Stimulated activated CD4-positive, alpha-beta T cell treated with anti-CD3 and anti-CD28 coated beads, Interleukin-12 subunit alpha, Interleukin-12 subunit beta, amount 100 ng/mL, for 4 hours (primary cell): ENCODE data around the gene NLGN2.

Source experiments
- DNase-seq: peaks from one replicate; pipeline ENCODE4 v3.0.0-alpha.2; 2020

Gene NLGN2

DNA sequence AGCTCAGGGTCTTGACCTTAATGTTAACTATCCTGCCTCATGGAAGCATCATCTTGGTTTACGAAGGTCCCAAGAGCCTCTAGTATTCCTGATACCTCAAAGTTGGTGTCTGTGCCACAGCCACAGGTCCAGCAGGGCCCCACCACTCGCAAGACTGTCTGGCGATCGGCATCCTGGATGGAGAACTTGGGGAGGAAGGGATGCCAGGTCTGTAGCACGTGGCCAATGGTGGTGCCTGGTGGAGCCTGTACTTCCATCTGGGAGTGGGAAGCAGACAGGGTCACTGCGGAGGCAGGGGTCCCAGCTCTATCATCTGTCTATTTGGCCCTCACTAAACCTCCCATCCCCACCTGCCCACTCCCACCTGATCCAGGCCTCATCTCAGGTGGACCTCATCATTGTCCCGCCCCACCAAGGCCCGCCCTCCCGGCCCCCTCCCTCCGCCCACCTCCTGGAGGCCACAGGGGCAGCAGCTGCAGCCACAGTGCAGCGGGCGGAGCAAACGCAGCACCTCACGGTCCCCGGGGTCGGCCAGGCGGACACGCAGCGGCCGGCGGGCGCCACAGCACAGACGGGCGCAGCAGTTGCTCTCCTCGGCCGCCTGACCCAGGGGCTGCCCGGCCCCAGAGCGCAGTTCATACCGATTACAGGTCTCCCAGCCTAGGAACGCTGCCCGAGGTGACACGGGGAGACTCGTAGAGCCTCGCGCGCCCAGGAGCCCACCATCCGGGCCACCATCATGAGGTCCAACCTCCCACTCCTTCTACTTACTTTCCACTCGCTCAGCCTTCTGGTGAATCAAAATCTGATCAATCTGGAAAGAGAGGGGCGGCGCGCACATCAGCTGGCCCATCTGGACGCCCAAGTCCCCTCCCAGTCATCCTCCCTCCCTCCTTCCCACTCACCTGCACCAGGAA is 14.7 kb upstream of the NLGN2 start:
- DNase-seq = no peak

DNA sequence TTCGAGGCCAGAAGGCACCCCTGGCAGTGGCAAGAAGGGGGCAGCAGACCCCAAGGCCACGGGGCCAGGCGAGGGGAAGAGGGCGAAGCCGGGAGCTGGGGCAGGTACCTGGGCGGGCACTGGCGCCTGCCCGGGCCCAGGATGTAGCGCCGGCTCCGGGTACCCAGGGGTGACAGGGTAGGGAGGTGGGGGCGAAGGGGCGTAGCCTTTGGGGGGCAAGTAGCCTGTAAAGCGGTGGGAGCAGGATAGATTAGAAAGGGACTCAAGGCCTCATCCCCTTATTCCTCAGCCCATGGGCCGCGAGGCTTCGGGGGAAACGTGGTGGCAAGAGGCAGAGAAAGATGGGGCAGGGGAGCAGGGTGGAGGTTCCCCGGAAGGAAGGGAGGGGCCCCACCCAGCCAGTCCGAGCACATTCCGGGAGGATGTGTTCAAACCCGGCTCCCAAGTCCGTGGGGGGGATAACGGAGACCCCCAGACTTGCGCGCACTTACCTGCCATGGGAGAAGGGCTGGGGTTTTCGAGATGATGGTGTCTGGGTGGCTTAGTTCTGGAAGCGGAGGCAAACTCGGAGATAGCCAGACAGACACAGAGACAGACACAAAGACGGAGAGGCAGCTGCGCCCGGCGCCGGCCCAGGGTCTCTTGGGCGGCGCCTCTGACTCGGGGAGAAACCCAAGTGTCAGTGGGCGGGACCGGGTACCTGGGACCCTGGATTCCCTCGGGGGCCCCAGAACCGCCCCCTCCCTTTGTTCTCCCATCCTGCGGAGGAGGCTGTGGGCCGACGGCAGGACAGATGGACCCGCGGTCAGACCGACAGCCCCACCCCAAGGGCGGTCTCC is 13.8 kb upstream of the NLGN2 start:
- DNase-seq = peak; percentile 60

DNA sequence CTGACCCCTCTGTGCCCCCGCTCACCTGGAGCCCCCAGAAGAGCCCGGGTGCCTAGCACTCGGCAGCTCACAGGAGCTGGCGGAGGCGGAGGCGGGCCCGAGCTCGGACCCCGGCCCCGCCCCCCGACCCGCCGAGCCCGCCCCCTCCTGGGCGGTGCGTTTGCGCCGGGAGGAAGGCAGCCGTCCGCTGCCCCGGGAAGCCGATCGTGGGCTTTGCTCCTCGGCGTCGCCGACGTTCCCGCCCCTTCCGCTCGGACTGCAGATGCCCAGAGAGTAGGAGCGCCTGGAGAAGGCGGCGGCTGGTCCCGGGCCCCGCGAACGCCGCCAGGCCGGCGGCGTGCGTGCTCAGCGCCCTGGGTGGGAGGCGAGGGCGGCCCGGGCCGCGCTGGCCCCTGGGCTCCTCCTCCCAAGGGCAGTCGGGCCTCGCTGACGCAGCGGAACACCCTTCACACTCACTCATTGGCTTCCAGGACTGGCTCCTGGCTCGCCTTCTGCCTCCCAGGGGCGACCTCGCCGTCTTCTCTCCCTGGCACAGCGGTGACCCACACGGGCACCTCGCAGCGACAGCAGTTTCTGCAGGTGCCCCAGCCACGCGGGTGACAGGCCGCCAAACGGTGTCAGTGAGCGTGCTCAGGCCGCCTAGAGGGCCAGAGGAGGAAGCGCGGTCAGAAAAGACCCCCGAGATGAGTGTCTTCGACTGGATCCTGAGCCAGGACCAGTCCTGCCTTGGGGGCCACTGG is 13.0 kb upstream of the NLGN2 start, which contains the start of gene PLSCR3:
Gene PLSCR3 (minus strand): TSS at position 74 of the 740 bp plus-strand sequence. CDS start 415 bp downstream, outside the sequence.
- peak; percentile 85 for DNase-seq

DNA sequence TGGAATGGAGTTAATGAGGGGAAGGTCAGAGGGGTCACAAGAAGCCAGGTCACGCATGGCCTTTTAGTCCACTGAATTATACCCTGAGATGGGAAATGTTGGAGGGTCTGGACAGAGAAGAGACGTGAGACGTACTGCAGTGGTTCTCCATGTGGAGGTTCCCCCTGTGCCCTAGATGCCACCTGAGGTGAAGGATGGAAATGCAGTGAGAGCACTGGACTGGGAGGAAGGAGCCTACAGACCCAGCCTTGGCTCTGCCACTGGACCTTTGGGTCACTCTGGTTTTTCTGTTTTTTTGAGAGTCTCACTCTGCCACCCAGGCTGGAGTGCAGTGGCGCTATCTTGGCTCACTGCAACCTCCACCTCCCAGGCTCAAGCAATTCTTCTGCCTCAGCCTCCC is 11.5 kb upstream of the NLGN2 start:
- DNase-seq = no peak

DNA sequence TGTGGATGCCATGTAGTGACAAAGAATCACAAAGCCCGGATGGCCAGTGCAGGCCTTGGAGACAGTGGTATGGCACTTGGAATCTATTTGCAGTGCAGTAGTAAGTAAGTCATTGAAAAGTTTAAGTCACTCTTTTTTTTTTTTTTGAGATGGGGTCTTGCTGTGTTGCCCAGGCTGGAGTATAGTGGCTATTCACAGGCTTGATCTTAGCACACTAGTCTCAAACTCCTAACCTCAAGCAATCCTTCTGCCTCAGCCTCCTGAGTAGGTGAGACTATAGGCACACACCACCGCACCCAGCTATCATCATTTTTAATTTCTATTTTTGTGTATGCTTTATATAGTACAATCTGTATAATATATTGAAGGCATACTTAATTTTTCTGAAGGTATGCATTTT is 9.0 kb upstream of the NLGN2 start:
- DNase-seq = no peak

DNA sequence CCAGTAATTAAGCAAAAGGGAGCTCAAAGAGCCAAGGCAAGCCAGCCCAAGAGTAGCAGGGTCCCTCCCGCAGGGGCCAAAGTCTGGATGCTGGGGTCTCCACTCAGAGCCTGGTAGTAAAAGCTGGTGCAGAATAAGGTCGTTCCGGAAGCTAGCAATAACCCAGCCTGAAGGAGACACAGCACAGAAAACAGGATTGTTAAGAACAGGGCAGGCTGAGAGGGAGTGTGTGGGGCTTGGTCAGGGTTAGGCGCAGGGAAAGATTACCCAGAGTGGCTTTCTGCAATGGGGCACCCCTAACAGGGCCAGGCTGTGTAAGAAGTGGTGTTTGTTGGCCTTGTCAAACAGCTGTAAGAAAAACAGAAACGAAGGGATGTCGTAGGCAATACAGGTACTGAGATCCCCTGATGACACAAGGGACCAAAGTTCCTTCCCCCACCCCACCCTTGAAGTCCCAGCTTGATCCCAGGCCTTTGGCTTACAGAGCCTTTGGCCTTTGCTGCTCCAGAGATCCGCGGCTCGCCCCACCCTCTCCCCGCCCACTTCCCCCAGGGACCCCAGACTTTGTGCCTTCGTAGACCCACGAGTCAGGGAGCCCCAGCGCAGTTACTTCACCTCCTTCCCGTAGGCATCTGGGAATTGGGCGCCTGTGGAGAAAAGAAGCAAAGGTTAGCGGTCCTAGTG is 4.5 kb upstream of the NLGN2 start:
- DNase-seq = no peak

DNA sequence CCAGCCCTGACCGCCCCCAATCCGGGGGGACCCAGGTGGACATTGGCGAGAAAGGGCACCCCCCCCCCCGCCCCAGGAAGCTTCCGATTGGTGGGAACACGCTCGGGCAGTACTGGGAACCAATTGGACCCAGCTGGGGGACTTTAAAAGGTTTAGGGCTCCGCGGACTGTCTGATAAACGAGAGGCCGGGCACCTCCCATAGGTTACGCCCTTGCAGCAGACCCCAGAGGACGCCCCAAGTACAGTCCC is 4.0 kb upstream of the NLGN2 start:
- no peak for DNase-seq

DNA sequence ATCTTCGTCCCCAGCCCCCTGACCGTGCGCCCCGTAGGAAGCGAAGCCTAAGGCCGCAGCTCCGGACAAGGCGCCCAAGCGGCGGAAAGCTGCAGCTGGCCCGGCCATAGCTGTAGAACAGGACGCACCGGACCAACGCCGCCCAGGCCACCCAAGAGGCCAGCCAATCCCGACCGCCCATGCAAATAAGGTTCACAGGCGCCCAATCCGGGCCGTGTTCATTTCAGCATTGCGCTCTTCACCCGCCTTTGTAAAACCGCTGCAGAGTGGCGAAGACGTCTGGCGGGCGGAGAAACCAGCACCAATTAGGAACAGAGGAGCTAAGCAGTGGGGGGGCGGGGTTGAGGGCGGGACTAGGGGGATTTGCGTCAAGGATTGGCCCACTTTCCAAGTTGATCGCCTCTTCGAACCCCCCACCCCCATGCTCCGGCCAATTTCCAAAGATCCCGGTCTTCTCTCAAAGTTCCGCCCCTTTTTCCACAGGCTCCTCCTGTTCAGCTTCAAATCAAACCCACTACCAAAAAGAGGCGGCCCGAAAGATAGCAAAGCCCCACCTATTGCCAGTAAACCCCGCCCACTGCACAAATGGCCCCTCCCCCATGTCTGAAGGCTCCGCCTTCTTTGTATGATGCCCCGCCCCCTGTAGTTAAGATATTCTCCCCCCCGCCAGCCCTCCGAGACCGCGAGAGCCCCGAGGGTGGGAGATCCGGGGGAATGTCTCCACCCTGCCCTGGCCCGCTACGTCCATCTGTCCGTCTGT is 3.5 kb upstream of the NLGN2 start, which contains the start of gene TMEM256:
Gene TMEM256 (minus strand): TSS at position 121 of the 760 bp plus-strand sequence. CDS start 13 bp downstream, at position 108.
- DNase-seq = peak; percentile 93

DNA sequence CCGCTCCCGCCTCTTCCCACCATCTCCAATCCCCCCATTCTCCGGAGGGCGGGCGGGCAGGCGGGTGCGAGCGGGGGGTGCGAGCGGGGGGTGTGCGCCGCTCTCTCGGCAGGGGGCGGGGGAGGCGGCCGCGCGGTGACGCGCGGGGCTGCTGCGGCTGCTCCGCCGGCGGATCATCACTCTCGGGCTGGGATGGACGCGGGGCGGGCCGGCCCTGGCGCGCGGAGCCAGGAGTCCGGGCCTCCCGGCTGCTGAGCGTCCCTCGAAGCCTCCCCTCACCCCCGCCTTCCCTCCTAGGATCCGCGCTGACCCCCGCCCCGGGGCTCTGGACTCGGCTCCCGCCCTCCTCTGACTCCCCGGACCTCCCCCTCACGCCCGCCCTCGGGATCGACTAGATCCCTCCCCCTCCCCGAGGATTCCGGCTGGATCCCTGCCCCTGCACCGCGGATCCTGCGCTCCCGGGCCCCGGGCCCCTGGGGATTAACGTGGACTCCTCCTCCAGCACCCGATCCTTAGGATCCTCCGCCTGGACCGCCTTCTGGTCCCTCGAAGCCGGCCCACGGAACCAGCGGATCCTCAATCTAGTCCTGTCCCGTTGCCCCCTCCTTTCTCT is 2.8 kb upstream of the NLGN2 start:
- DNase-seq = peak; percentile 63

DNA sequence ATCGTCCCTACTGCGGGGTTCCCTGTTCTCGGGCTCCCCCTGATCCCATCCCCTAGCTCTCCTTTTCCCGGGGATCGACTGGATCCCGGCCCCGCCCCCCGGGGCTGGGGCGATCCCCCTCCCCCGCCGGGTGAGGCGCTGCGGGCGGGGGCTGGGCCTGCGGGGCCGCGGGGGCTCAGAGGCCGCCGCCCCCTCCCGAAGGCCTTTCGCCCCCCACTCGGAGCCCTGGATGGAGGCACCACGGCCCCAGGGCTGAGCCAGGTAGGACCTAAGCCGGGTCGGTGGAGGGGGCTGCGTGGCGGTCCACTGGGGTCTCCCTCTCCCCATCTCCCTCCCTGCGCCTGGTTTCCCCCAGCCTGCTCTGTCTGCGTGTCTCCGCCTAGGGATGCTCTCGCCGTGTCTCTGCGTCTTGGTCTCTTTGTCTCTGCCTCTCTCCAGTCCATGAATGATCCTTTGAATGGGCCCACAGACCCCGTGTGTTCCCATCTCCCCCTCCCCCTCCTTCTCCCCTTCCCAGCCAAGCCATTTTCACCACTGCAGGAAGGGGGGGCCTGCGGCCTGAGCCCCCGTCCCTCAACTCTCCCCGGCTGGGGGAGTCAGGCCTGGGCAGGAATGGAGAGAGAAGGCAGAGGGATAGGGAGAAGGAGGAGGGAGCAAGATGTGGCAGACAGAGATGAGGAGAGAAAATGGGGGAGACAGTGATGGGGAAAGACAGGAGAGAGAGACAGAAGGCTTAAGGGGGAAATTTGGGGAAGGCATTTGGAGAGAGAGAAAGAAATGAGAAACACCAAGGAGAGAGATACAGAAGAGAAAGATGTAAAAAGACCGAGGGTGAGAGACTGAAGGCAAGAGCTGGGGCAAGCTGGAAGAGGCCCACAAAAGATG is 2.1 kb upstream of the NLGN2 start:
- DNase-seq = no peak

DNA sequence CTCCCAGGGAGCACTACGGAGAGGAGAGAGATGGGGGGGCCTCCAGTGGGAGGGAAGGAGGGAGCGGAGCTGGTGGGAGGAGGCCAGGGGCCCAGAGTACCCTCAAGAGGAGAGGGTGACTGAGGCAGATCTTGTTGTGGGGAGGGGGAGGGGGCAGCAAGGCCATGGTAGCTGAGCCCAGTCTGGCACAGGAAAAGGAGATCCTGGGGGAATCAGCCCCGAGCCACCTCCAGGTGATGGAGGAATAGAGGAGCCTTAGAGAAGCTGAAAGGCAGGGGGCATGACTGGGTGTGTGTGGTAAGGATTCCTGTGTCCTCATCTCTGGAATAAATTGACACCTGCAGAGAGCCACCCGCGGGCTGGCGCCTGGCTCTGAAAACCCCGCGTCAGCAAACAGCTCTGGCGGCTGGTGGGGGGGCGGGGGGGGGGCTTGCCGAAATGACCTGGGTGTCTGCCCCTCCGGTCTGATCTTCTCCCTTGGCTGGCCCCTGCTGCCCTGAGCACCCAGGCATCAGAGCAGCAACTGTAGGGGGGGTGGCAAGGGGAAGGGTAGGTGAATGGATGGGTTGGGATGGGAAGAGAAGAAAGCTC is 1.3 kb upstream of the NLGN2 start:
- DNase-seq = no peak

DNA sequence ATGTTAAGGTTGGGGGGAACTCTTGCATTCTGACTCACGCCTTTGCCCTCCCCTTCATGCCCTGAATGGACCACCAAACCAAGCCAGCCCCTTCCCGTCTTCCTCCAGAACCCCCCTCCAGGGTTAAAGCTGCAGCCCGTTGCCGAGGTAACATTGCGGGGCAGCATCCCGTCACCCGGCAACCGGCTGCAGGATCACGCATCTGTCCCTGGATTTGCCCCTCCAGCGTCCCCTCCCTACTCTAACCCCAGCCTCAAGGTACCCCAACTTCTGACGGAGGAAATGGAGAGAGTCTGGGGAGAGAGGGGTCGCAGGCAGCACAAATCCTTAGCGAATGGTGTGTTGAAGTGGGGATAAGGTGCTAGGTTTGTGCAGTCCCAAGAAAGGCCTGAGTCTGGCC is 563 bp upstream of the NLGN2 start:
- DNase-seq = no peak

DNA sequence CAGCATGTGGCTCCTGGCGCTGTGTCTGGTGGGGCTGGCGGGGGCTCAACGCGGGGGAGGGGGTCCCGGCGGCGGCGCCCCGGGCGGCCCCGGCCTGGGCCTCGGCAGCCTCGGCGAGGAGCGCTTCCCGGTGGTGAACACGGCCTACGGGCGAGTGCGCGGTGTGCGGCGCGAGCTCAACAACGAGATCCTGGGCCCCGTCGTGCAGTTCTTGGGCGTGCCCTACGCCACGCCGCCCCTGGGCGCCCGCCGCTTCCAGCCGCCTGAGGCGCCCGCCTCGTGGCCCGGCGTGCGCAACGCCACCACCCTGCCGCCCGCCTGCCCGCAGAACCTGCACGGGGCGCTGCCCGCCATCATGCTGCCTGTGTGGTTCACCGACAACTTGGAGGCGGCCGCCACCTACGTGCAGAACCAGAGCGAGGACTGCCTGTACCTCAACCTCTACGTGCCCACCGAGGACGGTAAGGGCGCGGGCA is 645 bp downstream of the NLGN2 start:
- DNase-seq = no peak

DNA sequence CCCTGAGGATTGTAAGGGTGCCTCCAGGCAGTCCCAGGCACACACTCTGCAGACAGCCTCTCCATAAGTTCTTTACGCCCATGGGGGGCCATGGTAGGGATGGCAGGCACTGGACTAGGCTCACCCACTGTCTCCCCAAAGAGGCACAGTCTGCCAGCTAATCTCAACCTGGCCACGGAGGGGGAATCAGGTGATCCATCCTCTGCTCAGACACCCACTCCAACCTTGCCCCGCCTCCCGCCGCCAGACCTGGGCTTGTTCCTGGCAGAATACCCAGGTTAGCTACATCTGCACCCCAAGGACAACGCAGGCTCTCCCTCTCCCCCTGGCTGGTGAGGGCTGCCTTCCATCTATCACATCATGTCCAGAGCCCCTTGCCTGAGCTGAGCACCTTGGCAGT is 1.2 kb downstream of the NLGN2 start:
- no peak for DNase-seq

DNA sequence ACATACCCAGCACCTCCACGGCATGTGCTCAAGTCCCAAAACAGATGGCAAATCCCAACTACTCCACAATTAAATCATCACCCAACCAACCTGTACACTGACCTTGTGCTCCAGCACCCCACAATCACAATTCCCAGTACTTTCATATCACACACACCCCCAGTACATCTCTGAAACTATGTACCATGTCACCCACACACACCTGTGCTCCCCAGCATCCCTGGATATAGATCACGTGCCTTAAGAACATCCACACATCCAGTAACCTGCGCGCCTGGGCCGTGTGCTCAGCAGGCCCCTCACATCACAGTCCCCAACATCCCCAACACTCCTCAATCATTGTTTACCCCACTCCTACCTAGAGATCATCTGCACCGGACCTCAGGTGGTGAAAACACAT is 2.1 kb downstream of the NLGN2 start:
- DNase-seq = no peak

DNA sequence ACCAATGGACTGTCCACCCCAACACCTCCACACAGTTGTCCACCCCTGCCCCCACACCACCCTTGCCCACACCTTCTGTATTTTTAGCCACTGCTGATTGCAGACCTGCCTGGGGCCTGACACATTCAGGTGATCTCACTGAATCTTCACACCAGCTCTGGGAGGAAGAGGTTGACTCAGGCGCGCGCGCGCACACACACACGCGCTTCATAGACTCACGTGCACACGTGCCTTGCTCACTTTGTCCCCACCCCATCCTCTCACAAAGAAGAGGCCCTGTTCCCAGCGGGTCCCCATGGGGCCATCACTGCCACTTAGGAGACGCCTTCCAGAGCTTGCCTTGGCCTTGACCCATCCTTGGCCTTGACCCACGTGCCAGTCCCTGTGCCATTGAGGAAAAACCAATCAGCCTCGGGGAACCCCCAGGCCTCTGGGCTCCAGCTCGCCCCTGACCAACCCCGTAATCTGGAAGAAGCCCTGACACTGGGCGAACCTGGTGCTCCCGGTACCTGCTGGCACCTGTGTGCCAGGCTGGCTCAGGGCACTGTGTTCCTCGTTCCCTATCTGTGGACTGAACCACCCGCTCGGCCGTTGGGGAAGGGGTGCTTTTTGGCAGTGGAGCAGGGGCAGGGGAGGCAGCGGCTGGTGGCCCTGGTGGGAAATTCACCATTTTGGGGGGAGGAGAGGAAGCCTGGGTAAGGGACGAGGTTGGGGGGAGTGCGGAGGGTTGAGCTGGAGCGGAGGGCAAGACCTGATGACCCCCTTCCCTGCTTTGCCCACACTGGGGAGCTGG is 3.2 kb downstream of the NLGN2 start:
- DNase-seq = no peak

DNA sequence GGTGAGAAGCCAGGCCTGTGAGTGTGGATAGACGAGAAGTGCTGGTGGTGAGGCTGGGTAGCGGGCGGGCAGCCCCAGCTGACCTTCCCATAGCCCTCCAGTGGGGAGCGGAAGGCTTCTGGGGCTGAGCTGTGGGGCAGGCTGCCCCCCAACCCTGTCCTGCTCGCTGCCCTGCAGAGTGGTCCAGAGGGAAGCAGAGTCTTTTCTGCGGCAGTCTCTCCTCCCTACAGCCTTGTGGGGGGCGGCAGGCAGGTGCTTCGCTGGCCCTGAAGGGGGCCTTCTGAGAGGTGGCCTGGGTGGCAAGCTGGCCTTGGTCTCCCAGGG is 3.7 kb downstream of the NLGN2 start:
- no peak for DNase-seq

DNA sequence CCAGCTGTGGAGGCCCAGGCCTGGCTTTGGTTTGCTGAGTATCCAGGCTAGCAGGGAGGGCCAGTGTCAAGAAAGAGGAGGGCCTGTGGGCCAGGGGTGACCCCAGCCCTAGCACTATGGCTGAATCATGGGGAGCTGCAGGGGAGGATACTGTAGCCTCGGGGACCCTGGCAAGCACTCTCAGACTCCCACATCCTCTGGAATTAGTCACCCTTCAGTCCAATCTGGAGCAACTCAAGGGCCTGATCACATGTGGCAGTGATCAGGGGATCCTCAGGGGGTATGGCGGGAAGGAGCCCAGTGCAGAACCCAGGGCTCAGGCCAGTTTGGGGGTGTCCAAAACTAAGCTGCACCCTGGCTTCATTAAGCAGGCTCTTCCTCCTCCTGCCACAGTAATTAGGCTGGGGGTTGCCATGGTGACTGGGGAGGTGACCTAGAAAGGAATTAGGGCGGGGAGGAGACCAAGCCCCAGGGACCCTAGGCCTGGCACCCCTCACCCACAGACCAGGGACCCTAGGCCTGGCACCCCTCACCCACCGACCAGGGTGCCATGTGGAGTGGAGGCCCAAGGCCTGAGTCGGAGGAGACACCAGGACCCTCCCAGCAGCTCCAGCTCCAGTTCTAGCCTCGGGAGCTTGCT is 5.8 kb downstream of the NLGN2 start:
- no peak for DNase-seq

DNA sequence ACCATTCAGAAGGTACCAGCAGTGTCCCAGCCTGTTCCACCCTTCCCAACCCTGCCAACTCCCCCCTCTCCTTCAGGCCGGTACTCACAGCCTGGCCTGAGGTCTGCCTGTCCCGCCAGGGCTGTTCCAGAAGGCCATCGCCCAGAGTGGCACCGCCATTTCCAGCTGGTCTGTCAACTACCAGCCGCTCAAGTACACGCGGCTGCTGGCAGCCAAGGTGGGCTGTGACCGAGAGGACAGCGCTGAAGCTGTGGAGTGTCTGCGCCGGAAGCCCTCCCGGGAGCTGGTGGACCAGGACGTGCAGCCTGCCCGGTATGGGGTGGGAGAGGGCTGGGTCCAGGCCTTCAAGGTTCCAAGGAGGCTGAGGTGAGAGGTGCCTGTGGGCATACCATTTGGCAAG is 7.2 kb downstream of the NLGN2 start:
- no peak for DNase-seq
